K562 (cell line): ENCODE measurements around the gene KLF2. TPM values are rescaled to one million over a fixed set of nuclear protein-coding genes. Genes with fewer than 3 reads are reported as not detected.

Experiments used
- ATAC-seq: fragments of 200-7000 bp; cut with Tn5 transposase; 3 replicates; pipeline ENCODE4 v1.9.1; 2020; ENCODE audit warnings: moderate library complexity
- BruUV-seq: library from RNA; stranded (reverse); fragments of 400-500 nt; replicated peaks from 2 replicates; lab custom pipeline; 2021; lab: Mats Ljungman, UMichigan
- CTCF ChIA-PET: fragments of 300-600 bp; formaldehyde crosslinking; extraction: SDS; loops from one replicate; lab custom pipeline; 2021; ENCODE audit warnings: low intra/inter-chr PET ratio; lab: Yijun Ruan, JAX
- POLR2A ChIA-PET: fragments of 300-600, 350-650 bp; sonication (Branson Sonifier 250); formaldehyde crosslinking; extraction: SDS; loops from one replicate; lab custom pipeline; 2021; ENCODE audit warnings: antibody characterized with exemption, inconsistent platforms; lab: Yijun Ruan, JAX
- DNase-seq, 4 experiments: peaks; one replicate each; pipeline versions ENCODE4 v3.0.0 to v3.0.0-alpha.2; 2011 to 2018; ENCODE audit warnings: low spot score in 3 of 4, mixed read lengths in 3 of 4; ENCODE audit errors: extremely low read depth in 1 of 4
- FAIRE-seq: peaks from 2 replicates; lab custom pipeline; 2011; peaks lifted over from hg19 to GRCh38; lab: Jason Lieb, UNC
- H2AFZ ChIP-seq: 2 replicates; pipeline ENCODE4 v1.6.0; 2011; ENCODE audit warnings: low read depth, low read length, control low read depth, inconsistent platforms
- H3K27ac ChIP-seq: fragments of 200-600 bp; 3 replicates; pipeline ENCODE4 v1.8.0; 2011; ENCODE audit warnings: low read depth, mild to moderate bottlenecking, control low read depth, inconsistent platforms, low read length, moderate library complexity, mixed read lengths; ENCODE audit errors: extremely low read depth
- H3K27me3 ChIP-seq, 2 experiments: fragments of 300-600 bp in 1 of 2; 2 replicates in 1 of 2; 3 replicates in 1 of 2; pipeline versions ENCODE4 v1.6.0 to v1.8.0; 2011; ENCODE audit warnings: inconsistent platforms in 2 of 2, low read length in 2 of 2, mild to moderate bottlenecking in 1 of 2, mixed read lengths in 1 of 2, moderate library complexity in 1 of 2; ENCODE audit not compliant: control insufficient read depth in 2 of 2, insufficient read depth in 2 of 2
- H3K36me3 ChIP-seq: fragments of 300-600 bp; 3 replicates; pipeline ENCODE4 v1.8.0; 2011; ENCODE audit warnings: mild to moderate bottlenecking, low read length, inconsistent platforms; ENCODE audit not compliant: control insufficient read depth, insufficient read depth
- H3K4me1 ChIP-seq, 2 experiments: fragments of 200-600 bp in 1 of 2; replicated peaks in 1 of 2; 2 replicates in 1 of 2; 3 replicates in 1 of 2; pipeline versions ENCODE4 v1.5.1 to v1.8.0; 2011; ENCODE audit warnings: inconsistent platforms in 2 of 2, low read length in 2 of 2, mild to moderate bottlenecking in 1 of 2, mixed read lengths in 1 of 2, moderate library complexity in 1 of 2; ENCODE audit not compliant: control insufficient read depth in 2 of 2, insufficient read depth in 2 of 2
- H3K4me2 ChIP-seq: 2 replicates; pipeline ENCODE4 v1.6.1; 2011; ENCODE audit warnings: low read length, control low read depth, inconsistent platforms, mixed read lengths; ENCODE audit not compliant: insufficient read depth
- H3K4me3 ChIP-seq: fragments of 200-600 bp; sonication (generic), shearing (Covaris generic); 2 replicates; pipeline ENCODE4 v1.5.1; 2016; ENCODE audit warnings: control low read depth, inconsistent platforms
- H3K79me2 ChIP-seq: fragments of 200-600 bp; 3 replicates; pipeline ENCODE4 v1.8.0; 2011; ENCODE audit warnings: low read length, inconsistent platforms; ENCODE audit not compliant: control insufficient read depth, insufficient read depth
- H3K9ac ChIP-seq, 2 experiments: 2 replicates each; pipeline versions ENCODE4 v1.6.0 to v1.6.1; 2011; ENCODE audit warnings: low read depth in 2 of 2, low read length in 2 of 2, control low read depth in 1 of 2, inconsistent platforms in 1 of 2, mild to moderate bottlenecking in 1 of 2, mixed read lengths in 1 of 2; ENCODE audit not compliant: insufficient read depth in 1 of 2
- H3K9me1 ChIP-seq: one replicate; pipeline ENCODE4 v1.6.0; 2011; ENCODE audit warnings: inconsistent platforms, mild to moderate bottlenecking, low read length, moderate library complexity; ENCODE audit not compliant: control insufficient read depth, insufficient read depth
- H3K9me3 ChIP-seq: replicated peaks from 2 replicates; pipeline ENCODE4 v1.5.1; 2011; ENCODE audit warnings: low read depth, low read length, inconsistent platforms; ENCODE audit not compliant: control insufficient read depth, insufficient read depth
- H4K20me1 ChIP-seq: replicated peaks from 2 replicates; pipeline ENCODE4 v1.6.1; 2011; ENCODE audit warnings: low read length, inconsistent platforms, mixed read lengths; ENCODE audit not compliant: control insufficient read depth, insufficient read depth
- ERF ChIP-seq: fragments of 450-650 bp; formaldehyde crosslinking; IDR thresholded peaks from 2 replicates; pipeline ENCODE4 v1.4.0; 2020; ENCODE audit warnings: mild to moderate bottlenecking, mixed read lengths
- HDGF ChIP-seq: fragments of 450-650 bp; IDR thresholded peaks from 2 replicates; pipeline ENCODE4 v1.6.1; 2016
- HMG20B ChIP-seq: fragments of 250-450 bp; sonication (Bioruptor Pico); IDR thresholded peaks from 2 replicates; pipeline ENCODE4 v1.5.0; 2021; ENCODE audit warnings: mild to moderate bottlenecking
- HNRNPUL1 ChIP-seq: fragments of 200-400 bp; formaldehyde crosslinking; IDR thresholded peaks from 2 replicates; pipeline ENCODE4 v1.6.1; 2017; ENCODE audit warnings: low read length
- MIER1 ChIP-seq: fragments of 450-650 bp; IDR thresholded peaks from 2 replicates; pipeline ENCODE4 v1.6.1; 2016; ENCODE audit warnings: antibody characterized with exemption, mild to moderate bottlenecking, low read depth
- NONO ChIP-seq, 2 experiments: fragments of 200-400 bp in 1 of 2; fragments of 450-650 bp in 1 of 2; formaldehyde crosslinking in 1 of 2; IDR thresholded peaks; 2 replicates each; pipeline ENCODE4 v1.6.1; 2017; ENCODE audit warnings: low read depth in 2 of 2, mild to moderate bottlenecking in 2 of 2, moderate library complexity in 2 of 2, low read length in 1 of 2
- SP2 ChIP-seq: IDR thresholded peaks from 2 replicates; pipeline ENCODE4 v1.6.1; 2011; ENCODE audit warnings: mild to moderate bottlenecking, low read depth, low read length, moderate library complexity; ENCODE audit not compliant: poor library complexity, severe bottlenecking; ENCODE audit errors: extremely low read depth
- TEAD1 ChIP-seq, 2 experiments: fragments of 450-650 bp in 1 of 2; sonication (generic) in 1 of 2; formaldehyde crosslinking; IDR thresholded peaks; 2 replicates each; pipeline versions ENCODE4 v1.4.0 to v1.8.0; 2020 to 2022; ENCODE audit warnings: mild to moderate bottlenecking in 2 of 2, missing genetic modification reagents in 1 of 2
- ZBTB43 ChIP-seq: sonication (generic); formaldehyde crosslinking; IDR thresholded peaks from 2 replicates; pipeline ENCODE4 v1.8.0; 2023; ENCODE audit warnings: mild to moderate bottlenecking, missing genetic modification reagents
- ZC3H11A ChIP-seq: IDR thresholded peaks from 2 replicates; pipeline ENCODE4 v1.6.1; 2012; ENCODE audit warnings: low read depth, low read length, improper control_type of control experiment
- WGBS: fragments of 100-300 bp; shearing (Covaris generic); methylation state at CpG from one replicate; pipeline ENCODE4 v1.1.6; 2016; ENCODE audit warnings: low coverage, mixed read lengths; ENCODE audit not compliant: insufficient coverage; ENCODE audit errors: missing lambda C conversion rate; 5-methylcytosine and 5-hydroxymethylcytosine counted together
- in situ Hi-C: fragments of 300-500 bp; cut with MboI; formaldehyde crosslinking; loops from 4 replicates; pipeline ENCODE4 v1.15.0; 2018; ENCODE audit warnings: inconsistent platforms, mixed read lengths
- intact Hi-C: fragments of 100-400 bp; cut with micrococcal nuclease; formaldehyde crosslinking; loops from 2 replicates; pipeline ENCODE4 v1.14.2; 2022
- polyA plus RNA-seq, 8 experiments: library from polyadenylated mRNA; depleted of rRNA in 4 of 8; stranded (reverse) in 5 of 8; unstranded in 3 of 8; fragments of >200 nt; fragmentation: Nextera tagmentation in 2 of 8; fragmentation: Illumina TruSeq in 1 of 8; extraction: Ambion mirVana in 2 of 8; extraction: Trizol in 1 of 8; gene quantifications; 2 replicates each; pipeline versions ENCODE4 v1.2.1 to v1.2.3, GENCODE V29; 2011 to 2014; ENCODE audit warnings: inconsistent platforms in 1 of 8, missing spikeins in 1 of 8
- total RNA-seq, 7 experiments: library from RNA; depleted of rRNA in 6 of 7; stranded (reverse); fragments of >200 nt in 6 of 7; fragmentation: Illumina TruSeq in 2 of 7; extraction: Trizol in 2 of 7; gene quantifications; 2 replicates each; pipeline versions ENCODE4 v1.2.1 to v1.2.3, GENCODE V29; 2011 to 2021; ENCODE audit warnings: low replicate concordance in 1 of 7
- TF ChIP-seq, protein P1 (sequence below): fragments of 450-650 bp; formaldehyde crosslinking; IDR thresholded peaks from 2 replicates; pipeline ENCODE4 v1.4.0; 2020; ENCODE audit warnings: mild to moderate bottlenecking, moderate library complexity
- TF ChIP-seq, protein P2 (sequence below): fragments of 250-450 bp; sonication (Bioruptor Pico); IDR thresholded peaks from 2 replicates; pipeline ENCODE4 v1.4.0; 2020; ENCODE audit warnings: mild to moderate bottlenecking
- TF ChIP-seq, protein P3 (sequence below), 2 experiments: fragments of 450-650 bp in 1 of 2; sonication (generic) in 1 of 2; formaldehyde crosslinking; conservative IDR thresholded peaks; 2 replicates each; pipeline versions ENCODE4 v1.4.0 to v1.8.1; 2020 to 2022; ENCODE audit warnings: mild to moderate bottlenecking in 1 of 2, missing genetic modification reagents in 1 of 2

Gene KLF2
- total and polyA plus RNA-seq, 9 of the 15 experiments (the other 6 are each of a cell fraction or from before 2014, with no cell fraction given), result 0.07 to 0.71 TPM; not detected in 7

GRCh38 chr19:16347706-16348105, 23.1 kb downstream of the KLF2 start:
- 55% methylated on average over 6 of the region's 6 CpGs for WGBS
- no peak for DNase-seq
- H3K27me3 ChIP-seq, result no peaks in the 10 kb centered on the region
- no peak overlapping the region for H2AFZ ChIP-seq
- TF ChIP-seq SP2 (no peak), NONO (IDR thresholded peaks at IDR 0.05; ENCODE audit: low read depth in 2 of 2, low read length in 1 of 2) (no peak), HDGF (no peak), ZC3H11A (no peak), HMG20B (CRISPR knock-in tag) (no peak), TEAD1 (CRISPR knock-in tag; IDR thresholded peaks at IDR 0.05) (no peak), ZBTB43 (CRISPR knock-in tag) (no peak), ERF (CRISPR knock-in tag) (no peak), MIER1 (no peak), HNRNPUL1 (no peak)
- TF ChIP-seq, protein P1, sequence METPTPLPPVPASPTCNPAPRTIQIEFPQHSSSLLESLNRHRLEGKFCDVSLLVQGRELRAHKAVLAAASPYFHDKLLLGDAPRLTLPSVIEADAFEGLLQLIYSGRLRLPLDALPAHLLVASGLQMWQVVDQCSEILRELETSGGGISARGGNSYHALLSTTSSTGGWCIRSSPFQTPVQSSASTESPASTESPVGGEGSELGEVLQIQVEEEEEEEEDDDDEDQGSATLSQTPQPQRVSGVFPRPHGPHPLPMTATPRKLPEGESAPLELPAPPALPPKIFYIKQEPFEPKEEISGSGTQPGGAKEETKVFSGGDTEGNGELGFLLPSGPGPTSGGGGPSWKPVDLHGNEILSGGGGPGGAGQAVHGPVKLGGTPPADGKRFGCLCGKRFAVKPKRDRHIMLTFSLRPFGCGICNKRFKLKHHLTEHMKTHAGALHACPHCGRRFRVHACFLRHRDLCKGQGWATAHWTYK, result no peak
- TF ChIP-seq, protein P2, sequence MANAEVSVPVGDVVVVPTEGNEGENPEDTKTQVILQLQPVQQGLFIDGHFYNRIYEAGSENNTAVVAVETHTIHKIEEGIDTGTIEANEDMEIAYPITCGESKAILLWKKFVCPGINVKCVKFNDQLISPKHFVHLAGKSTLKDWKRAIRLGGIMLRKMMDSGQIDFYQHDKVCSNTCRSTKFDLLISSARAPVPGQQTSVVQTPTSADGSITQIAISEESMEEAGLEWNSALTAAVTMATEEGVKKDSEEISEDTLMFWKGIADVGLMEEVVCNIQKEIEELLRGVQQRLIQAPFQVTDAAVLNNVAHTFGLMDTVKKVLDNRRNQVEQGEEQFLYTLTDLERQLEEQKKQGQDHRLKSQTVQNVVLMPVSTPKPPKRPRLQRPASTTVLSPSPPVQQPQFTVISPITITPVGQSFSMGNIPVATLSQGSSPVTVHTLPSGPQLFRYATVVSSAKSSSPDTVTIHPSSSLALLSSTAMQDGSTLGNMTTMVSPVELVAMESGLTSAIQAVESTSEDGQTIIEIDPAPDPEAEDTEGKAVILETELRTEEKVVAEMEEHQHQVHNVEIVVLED (CRISPR knock-in tag), result no peak
- TF ChIP-seq, protein P3, sequence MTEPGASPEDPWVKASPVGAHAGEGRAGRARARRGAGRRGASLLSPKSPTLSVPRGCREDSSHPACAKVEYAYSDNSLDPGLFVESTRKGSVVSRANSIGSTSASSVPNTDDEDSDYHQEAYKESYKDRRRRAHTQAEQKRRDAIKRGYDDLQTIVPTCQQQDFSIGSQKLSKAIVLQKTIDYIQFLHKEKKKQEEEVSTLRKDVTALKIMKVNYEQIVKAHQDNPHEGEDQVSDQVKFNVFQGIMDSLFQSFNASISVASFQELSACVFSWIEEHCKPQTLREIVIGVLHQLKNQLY (CRISPR knock-in tag; conservative IDR thresholded peaks at IDR 0.05), result no peak
- no peaks in the 10 kb centered on the region for H4K20me1 ChIP-seq
- intact Hi-C loops, result no loop called here
- H3K27ac ChIP-seq, result no peak overlapping the region
- no peak for ATAC-seq
- no peak overlapping the region for H3K9ac ChIP-seq
- no peaks in the 10 kb centered on the region for H3K79me2 ChIP-seq
- no peaks in the 10 kb centered on the region for H3K36me3 ChIP-seq
- no peak overlapping the region for H3K4me3 ChIP-seq
- BruUV-seq, result no TSS peak
- in situ Hi-C loops, result no loop called here
- ChIA-PET CTCF (no interaction called here), POLR2A (interaction anchor here (0.9 to 1.0 kb wide), 2 partner anchors 9 kb away, joined by 3 to 4 read pairs; no protein-coding TSS in a partner anchor)
- FAIRE-seq, result no peak
- no peak overlapping the region for H3K4me2 ChIP-seq
- H3K9me1 ChIP-seq, result no peaks in the 10 kb centered on the region
- H3K4me1 ChIP-seq, result peaks cover 0 to 5% of the 10 kb centered on the region in 2 experiments; a peak in 2 of 5 replicates
- H3K9me3 ChIP-seq, result no peaks in the 10 kb centered on the region
